DND-41 (cell line): ENCODE results near the gene CNIH2.

Experiments used
- CTCF ChIP-seq: IDR thresholded peaks from 2 replicates; pipeline ENCODE4 v1.5.1; 2012; ENCODE audit warnings: borderline replicate concordance, low read length, moderate library complexity, mild to moderate bottlenecking; ENCODE audit not compliant: poor library complexity, severe bottlenecking; ENCODE audit errors: extremely low read depth
- EZH2 ChIP-seq: IDR thresholded peaks from 3 replicates; pipeline ENCODE4 v1.6.1; 2012; ENCODE audit warnings: borderline replicate concordance, low read depth, mild to moderate bottlenecking, moderate library complexity, low read length, inconsistent platforms; ENCODE audit not compliant: severe bottlenecking

- no peak for TF ChIP-seq CTCF
- no peak for TF ChIP-seq EZH2
Observed at GRCh38 chr11:66312549-66313320, 34.8 kb downstream of the CNIH2 start.
